ENCODE data around the gene SCN10A. TPM values are rescaled to one million over a fixed set of nuclear protein-coding genes. Genes with fewer than 3 reads are reported as not detected.

SCN10A gene
- total and polyA plus RNA-seq, 11 donors, result 0.05 to 0.72 (median 0.12) TPM; not detected in 1

DNA sequence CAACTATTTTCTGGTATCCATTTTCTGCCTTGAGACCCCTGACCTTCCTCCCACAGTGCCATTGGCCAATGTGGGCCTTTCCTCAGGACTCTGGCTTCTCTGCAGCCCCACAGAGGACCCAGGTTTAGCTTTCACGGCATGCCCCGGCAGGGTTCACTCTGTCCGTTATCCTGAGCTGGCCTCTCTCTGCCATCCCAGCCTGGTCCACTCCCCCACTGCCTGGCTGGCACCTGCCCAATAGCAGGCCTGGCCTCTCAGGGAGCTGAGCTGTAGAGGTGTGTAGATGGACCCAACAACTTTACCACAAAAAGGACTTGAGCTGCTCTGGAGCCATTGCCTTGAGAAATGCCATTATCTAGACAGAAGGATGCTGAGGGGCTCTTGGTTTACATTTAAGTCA, 57.5 kb downstream of the SCN10A start:
- ATAC-seq (no peak), DNase-seq (no peak)
- 73 to 97% (median 91%) methylated on average over 3 of the region's 3 CpGs for WGBS, 4 donors
- H3K4me3 ChIP-seq, result no peak overlapping the region
- H3K36me3 ChIP-seq, result no peaks in the 10 kb centered on the region
- intact Hi-C loops (cut with DNase I), result no loop called here
- H3K9me3 ChIP-seq, result peaks cover 0 to 3% (median 0%) of the 10 kb centered on the region in 12 donors
- no peaks in the 10 kb centered on the region for H3K4me1 ChIP-seq
- H3K27me3 ChIP-seq, result no peaks in the 10 kb centered on the region
- H3K27ac ChIP-seq, result no peak overlapping the region
- TF ChIP-seq POLR2A (IDR thresholded peaks at IDR 0.05), result no peak

DNA sequence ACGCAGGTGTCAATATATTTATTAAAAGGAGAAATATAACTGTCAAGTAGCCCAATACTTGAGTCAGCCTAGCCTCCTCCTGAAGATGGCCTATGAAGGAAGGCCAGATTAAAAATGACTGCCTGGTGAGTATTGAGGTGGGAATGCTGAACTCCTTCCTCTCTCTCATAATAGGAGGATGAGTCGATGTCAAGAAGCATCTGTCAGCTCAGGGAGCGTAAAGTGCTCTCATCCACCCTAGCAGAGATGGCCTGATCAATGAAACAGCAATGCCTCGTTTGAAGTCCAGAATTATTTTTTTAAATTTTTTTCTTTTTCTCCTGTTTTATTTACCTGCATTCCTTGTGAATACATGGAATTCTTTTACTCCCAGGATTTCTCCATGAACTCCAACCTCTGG, 58.3 kb downstream of the SCN10A start:
- H3K36me3 ChIP-seq, result no peaks in the 10 kb centered on the region
- DNase-seq (no peak), ATAC-seq (no peak)
- no peaks in the 10 kb centered on the region for H3K27me3 ChIP-seq
- H3K4me1 ChIP-seq, result no peaks in the 10 kb centered on the region
- 60 to 70% (median 65%) methylated on average over 4 of the region's 4 CpGs for WGBS, 4 donors
- TF ChIP-seq, protein P1, sequence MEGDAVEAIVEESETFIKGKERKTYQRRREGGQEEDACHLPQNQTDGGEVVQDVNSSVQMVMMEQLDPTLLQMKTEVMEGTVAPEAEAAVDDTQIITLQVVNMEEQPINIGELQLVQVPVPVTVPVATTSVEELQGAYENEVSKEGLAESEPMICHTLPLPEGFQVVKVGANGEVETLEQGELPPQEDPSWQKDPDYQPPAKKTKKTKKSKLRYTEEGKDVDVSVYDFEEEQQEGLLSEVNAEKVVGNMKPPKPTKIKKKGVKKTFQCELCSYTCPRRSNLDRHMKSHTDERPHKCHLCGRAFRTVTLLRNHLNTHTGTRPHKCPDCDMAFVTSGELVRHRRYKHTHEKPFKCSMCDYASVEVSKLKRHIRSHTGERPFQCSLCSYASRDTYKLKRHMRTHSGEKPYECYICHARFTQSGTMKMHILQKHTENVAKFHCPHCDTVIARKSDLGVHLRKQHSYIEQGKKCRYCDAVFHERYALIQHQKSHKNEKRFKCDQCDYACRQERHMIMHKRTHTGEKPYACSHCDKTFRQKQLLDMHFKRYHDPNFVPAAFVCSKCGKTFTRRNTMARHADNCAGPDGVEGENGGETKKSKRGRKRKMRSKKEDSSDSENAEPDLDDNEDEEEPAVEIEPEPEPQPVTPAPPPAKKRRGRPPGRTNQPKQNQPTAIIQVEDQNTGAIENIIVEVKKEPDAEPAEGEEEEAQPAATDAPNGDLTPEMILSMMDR (IDR thresholded peaks at IDR 0.05), result no peak
- no peak for TF ChIP-seq POLR2A (IDR thresholded peaks at IDR 0.05)
- no peak overlapping the region for H3K27ac ChIP-seq
- H3K4me3 ChIP-seq, result no peak overlapping the region
- intact Hi-C loops (cut with DNase I), result no loop called here
- H3K9me3 ChIP-seq, result peaks cover 0 to 3% (median 0%) of the 10 kb centered on the region in 12 donors

DNA sequence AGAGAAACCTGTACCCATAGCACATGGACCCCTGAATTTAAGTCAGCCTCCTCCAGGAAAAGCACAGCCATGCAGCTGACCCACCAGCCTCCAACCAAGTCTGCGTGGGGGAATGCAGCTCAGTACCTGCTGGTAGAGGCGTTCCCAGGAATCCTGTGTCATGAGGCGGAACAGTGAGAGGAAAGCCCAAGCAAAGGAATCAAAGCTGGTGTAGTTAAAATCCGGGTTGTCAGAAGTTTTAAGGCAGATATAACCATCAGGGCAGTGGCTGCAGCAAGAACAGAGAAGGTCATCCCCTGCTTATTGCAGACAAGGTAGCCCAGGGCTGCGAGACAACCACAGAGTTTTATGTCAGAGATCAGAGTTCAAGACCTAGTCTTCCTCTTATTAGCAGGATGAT, 59.1 kb downstream of the SCN10A start:
- no peak for ATAC-seq

DNA sequence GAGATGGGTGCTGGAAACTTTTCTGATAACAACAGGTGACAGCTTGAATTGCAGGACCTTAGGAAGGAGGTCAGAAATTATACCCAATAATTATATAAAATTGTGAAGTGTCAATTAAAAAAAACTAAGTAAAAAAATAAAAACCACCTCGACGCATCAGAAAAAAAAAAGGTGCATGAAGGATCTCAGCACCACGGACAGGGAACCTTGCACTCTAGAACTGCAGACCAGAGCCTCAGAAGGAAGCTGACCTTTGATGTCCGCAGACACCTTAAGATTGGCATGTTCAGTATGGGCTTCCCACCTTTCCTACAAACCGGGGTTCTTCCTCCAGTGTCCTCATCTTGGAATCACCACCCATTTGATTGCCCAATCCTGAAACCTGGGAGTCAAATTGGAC, 60.9 kb downstream of the SCN10A start:
- Histone ChIP-seq H3K4me3 (no peak overlapping the region), H3K27me3 (no peaks in the 10 kb centered on the region), H3K9me3 (no peaks in the 10 kb centered on the region), H3K4me1 (no peaks in the 10 kb centered on the region), H3K36me3 (no peaks in the 10 kb centered on the region), H3K27ac (no peak overlapping the region)
- no peak for TF ChIP-seq POLR2A (IDR thresholded peaks at IDR 0.05)
- TF ChIP-seq, protein P1 (IDR thresholded peaks at IDR 0.05), result no peak
- 42 to 51% (median 47%) methylated on average over 5 of the region's 5 CpGs for WGBS, 4 donors
- intact Hi-C loops (cut with DNase I), result no loop called here
- ATAC-seq, result no peak
- DNase-seq, result no peak

More for the DNA sequence above, 59.1 kb downstream of the SCN10A start:
- no peak for TF ChIP-seq POLR2A (IDR thresholded peaks at IDR 0.05)
- TF ChIP-seq, protein P1 (IDR thresholded peaks at IDR 0.05), result no peak
- WGBS, 4 donors, result 68 to 83% (median 75%) methylated on average over 5 of the region's 5 CpGs
- Histone ChIP-seq H3K4me3 (no peak overlapping the region), H3K9me3 (peaks cover 0 to 3% (median 0%) of the 10 kb centered on the region in 12 donors), H3K27me3 (no peaks in the 10 kb centered on the region), H3K36me3 (no peaks in the 10 kb centered on the region), H3K4me1 (no peaks in the 10 kb centered on the region), H3K27ac (no peak overlapping the region)
- intact Hi-C loops (cut with DNase I), result no loop called here
- DNase-seq, result no peak

DNA sequence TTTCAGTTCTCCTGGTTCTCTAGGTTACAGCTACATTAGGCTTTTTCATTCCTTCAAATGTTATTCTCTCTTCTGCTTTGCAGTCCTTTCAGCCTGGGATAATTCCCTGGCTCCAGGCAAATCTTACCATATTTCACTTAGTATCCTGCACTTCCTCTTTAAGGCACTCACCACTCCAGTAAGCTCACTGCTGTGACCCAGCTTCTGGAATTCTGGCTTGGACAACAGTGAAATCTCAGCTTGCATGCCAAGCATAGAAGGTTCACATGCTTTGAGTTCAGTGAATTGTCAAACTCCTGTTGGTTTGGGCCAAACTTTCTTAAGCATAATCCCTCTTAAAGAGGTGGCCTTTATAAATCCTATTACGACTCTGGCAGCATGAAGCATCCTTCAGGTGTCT, 69.4 kb downstream of the SCN10A start:
- Histone ChIP-seq H3K27me3 (no peaks in the 10 kb centered on the region), H3K9me3 (no peaks in the 10 kb centered on the region), H3K4me1 (peaks cover 0 to 3% (median 0%) of the 10 kb centered on the region in 12 donors), H3K36me3 (no peaks in the 10 kb centered on the region), H3K4me3 (no peak overlapping the region), H3K27ac (no peak overlapping the region)
- no peak for ATAC-seq
- WGBS, 4 donors, result 82 to 92% (median 87%) methylated on average over 1 of the region's 1 CpG
- no peak for DNase-seq
- intact Hi-C loops (cut with DNase I), result loop anchor here in 2 of 10 donors (10.0 kb wide), 2 partner anchors 78 to 98 kb away; no protein-coding TSS in a partner anchor
- TF ChIP-seq, protein P1 (IDR thresholded peaks at IDR 0.05), result no peak
- TF ChIP-seq POLR2A (IDR thresholded peaks at IDR 0.05), result no peak
